Panc1 (cell line): ENCODE results near the gene C9orf78.

ENCODE experiments used
- POLR2AphosphoS5 ChIP-seq: IDR thresholded peaks from 2 replicates; pipeline ENCODE4 v1.6.1; 2012; ENCODE audit warnings: mild to moderate bottlenecking, low read depth, low read length, moderate library complexity
- SIN3A ChIP-seq: IDR thresholded peaks from 2 replicates; pipeline ENCODE4 v1.6.1; 2012; ENCODE audit warnings: low read depth, mild to moderate bottlenecking, low read length, moderate library complexity, borderline replicate concordance; ENCODE audit not compliant: insufficient read depth
- TF ChIP-seq, protein P1 (sequence below): fragments of 450-650 bp; IDR thresholded peaks from 2 replicates; pipeline ENCODE4 v1.5.1; 2017; ENCODE audit warnings: mild to moderate bottlenecking

DNA sequence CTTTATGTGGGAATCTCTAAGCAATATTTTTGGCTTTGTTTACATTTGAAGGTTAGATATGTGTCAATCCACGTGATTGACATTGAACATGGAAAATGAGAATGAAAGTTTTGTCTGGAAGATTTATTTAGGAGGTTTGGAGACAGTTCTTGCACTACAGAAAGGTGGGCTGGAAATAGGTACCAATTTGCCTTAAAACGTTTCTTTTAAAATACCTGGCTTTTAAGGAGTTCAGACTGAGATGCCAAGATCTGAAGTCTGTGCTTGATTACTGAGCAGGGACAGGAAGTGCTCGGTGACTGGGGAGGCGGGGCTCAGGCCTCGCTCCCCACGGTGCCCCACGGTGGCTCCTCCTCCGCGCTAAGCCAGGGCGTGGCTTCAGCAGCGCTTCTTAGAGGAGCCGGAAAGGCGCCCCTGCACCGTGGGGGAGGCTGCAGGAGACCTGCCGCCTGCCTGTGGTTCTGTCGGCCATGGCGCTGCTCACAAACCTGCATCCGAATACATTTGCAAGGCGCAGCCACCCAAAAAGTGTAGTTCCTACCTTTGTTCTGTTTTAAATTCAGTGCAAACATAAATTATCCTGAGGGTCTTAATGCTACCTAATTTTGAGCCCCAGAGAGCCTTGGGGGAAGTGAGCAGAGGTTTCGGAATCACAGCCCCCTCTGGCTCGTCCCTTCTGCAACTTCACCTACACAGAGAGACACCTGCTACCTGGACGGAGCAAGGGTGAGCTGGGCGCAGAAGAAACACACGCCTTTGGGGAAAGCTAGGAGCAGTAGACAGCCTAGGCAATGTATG lies 49.3 kb upstream of the C9orf78 start:
- TF ChIP-seq, protein P1, sequence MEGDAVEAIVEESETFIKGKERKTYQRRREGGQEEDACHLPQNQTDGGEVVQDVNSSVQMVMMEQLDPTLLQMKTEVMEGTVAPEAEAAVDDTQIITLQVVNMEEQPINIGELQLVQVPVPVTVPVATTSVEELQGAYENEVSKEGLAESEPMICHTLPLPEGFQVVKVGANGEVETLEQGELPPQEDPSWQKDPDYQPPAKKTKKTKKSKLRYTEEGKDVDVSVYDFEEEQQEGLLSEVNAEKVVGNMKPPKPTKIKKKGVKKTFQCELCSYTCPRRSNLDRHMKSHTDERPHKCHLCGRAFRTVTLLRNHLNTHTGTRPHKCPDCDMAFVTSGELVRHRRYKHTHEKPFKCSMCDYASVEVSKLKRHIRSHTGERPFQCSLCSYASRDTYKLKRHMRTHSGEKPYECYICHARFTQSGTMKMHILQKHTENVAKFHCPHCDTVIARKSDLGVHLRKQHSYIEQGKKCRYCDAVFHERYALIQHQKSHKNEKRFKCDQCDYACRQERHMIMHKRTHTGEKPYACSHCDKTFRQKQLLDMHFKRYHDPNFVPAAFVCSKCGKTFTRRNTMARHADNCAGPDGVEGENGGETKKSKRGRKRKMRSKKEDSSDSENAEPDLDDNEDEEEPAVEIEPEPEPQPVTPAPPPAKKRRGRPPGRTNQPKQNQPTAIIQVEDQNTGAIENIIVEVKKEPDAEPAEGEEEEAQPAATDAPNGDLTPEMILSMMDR = no peak
- TF ChIP-seq POLR2AphosphoS5 (no peak), SIN3A (no peak)
